SK-N-MC (cell line): Measurements from ENCODE around the gene LRRC4C.

Source experiments
- EZH2 ChIP-seq: fragments of 200-600 bp; sonication (generic); IDR thresholded peaks from one replicate; pipeline ENCODE4 v1.6.1; 2017; ENCODE audit warnings: antibody characterized with exemption
- FOXP2 ChIP-seq: optimal IDR thresholded peaks from 2 replicates; pipeline ENCODE3; 2011; ENCODE audit warnings: mild to moderate bottlenecking, moderate library complexity; ENCODE audit not compliant: insufficient read depth; ENCODE audit errors: extremely low read length, control extremely low read depth
- POLR2AphosphoS5 ChIP-seq: IDR thresholded peaks from 2 replicates; pipeline ENCODE4 v1.6.1; 2012; ENCODE audit warnings: mild to moderate bottlenecking, low read depth, low read length, borderline replicate concordance

DNA sequence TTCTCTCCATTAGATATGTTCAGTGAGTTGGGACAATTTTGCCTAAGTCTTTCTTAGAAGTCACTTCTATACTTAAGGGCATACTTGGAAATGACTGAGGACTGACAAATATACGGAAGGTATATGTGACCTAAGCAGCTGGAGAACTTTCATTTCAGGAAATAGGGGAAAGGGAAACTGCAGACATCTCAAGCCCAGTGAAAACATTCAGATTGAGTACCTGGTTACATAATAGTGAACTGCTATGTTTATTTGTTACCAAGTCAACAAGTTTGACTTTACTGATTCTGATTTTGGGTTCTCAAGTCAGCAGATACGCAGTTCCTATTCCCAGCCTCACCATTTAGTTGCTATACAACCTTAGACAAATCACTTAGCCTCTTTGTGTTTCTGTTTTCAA, 1173.9 kb downstream of the LRRC4C start:
- TF ChIP-seq EZH2 = no peak
- no peak for TF ChIP-seq POLR2AphosphoS5
- TF ChIP-seq FOXP2 = no peak
